T follicular helper cell (primary cell): ENCODE results near the gene ZSCAN12.
A peak's percentile ranks its signal among the peaks of the same experiment; 100 is the strongest.
"Not testable (repeated sequence)": the region's sequence is repeated elsewhere in the genome, so short reads cannot be mapped to it uniquely, and the experiment has no call there.

Experiments
- DNase-seq: peaks from one replicate; pipeline ENCODE4 v3.0.0-alpha.2; 2020; ENCODE audit warnings: low read depth

ZSCAN12 gene

DNA sequence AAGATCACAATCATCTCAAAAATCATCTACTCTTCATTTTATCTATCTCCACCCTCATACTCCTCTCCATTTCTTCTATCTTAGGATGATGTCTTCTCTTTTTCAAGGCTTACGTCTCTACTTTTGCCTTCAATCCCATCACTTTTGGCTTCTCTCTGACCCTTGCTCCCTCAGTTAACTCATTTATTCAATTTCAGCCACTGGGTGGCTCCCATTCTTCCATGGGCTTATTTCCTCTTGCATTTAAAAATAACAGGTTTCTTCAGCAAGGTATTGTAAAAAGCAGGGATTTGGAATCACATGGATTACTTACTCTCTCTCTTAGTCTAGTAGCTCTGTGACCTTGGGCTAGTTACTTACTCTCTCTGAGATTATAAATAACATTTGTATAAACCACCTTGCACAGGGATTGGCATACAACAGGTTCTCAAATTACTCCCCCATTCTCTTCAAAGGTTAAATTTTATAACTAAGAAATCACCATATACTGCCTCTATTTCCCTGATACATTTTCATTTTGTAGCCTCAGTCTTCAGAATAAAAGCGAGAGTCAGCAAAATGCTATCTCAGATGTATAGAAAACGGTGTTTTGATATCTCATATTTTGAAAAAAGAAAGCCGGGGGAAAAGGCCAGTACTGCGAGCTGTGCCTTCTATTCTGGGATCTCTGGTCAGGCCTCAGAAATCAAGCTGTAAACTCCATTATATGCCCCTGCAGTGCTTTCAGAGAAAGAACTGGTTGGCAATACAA lies 5.5 kb downstream of the ZSCAN12 start:
- DNase-seq, result no peak

DNA sequence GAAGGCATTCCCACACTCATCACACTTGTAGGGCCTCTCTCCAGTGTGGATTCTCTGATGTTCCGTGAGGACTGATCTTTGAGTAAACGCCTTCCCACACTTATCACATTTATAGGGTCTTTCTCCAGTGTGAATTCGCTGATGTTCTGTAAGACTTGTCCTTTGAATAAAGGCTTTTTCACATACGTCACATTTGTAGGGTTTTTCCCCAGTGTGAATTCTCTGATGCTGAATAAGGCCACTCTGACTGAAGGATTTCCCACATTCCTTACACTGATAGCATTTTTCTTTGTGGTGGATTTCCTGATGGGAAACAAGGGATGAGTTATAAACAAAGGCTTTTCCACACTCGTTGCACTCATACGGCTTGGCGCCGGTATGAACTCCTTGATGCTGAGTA lies 8.9 kb downstream of the ZSCAN12 start:
- no peak for DNase-seq

DNA sequence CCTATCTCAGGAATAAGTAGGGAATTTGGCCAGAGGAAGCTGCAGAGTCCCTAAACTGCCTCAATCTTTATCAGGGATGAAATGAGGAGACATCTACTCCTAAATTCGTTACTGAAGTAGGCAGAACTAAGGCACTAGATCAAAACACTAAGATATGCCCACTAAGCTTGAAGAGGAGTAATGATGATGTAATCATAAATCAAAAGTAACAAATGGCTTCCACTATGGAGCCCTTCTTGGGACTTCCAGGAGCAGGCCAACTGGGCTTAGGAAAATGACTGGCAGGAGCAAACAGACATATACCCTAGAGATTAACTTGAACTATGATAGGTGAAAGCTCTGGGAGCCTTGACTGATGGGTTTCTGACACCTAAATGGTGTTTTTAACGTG lies 15.4 kb downstream of the ZSCAN12 start:
- DNase-seq, result no peak

DNA sequence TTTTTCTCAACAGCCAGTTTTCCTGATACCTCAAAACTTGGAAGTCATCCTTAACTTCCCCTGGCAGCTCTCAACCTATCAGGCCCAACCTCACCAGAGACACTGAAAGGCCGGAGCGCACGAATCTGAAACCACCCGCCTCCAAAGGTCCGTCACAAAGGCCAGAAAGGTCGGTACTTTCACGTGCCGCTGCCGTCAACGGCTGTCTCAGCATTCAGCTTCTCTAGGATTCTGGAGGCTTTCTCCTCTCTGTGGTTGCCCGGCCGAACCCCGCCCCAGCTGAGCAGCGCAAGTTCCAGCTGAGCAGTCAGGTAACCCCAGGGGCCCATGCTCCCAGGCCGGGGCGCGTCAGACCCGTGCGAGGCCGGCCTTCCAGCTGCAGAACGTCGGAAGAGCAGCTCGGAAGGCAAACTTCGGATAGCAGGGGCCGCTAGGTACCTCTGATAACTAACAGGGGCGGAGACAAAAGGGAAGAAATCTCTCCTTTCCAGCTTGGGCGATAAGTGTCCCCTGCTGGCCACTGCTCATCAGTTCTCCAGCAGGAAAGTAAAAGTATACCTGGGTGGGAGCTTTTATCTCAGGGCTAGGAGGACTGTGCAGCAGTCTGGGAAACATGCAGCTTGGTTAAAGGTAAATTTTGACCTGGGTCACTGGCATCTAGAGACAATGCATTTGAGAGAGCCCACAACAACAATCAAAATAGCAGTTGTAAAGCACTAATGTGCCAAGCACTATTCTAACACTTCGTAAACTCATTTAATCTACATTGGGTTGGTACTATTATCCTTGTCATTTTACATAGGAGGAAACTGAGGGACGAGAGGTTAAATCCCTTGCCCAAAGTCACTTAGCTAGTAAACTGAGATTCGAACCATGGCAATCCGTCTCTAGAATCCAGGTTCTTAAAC lies 16.1 kb downstream of the ZSCAN12 start:
- no peak for DNase-seq

DNA sequence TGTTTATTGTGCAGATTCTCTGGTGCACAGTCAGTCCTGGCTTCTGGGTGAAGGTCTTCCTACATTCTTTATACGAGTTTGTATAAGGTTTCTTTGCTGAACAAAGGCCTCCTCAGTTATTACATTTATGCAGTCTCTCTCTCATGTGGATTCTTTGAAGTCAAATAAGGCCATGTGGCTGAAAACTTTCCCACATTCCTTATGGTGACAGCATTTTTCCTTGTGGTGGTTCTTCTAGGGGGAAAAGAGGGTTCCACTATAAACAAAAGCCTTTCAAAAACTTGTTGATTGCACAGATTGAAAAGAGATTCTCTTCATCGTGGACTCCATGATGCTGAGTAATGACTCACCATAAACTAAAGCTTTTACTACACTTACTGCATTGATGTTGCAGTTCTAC lies 19.2 kb downstream of the ZSCAN12 start:
- DNase-seq, result no peak

DNA sequence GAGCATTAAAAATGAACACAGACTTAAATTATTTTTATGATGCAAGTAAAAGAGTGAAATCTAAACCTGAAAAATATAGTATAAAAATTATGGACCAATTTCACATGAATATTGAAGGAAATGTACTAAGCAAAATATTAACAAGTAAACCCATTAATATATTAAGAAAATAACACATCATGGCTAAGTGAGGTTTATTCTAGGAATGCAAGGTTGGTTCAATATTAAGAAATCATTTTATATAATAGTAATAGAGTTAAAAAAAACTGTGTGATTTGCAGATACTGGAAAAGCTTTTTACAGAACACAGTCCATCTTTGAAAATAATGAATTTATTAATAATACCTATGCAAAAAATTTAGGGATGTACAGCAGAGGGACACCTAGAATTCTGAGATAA lies 20.9 kb downstream of the ZSCAN12 start:
- DNase-seq, result no peak

DNA sequence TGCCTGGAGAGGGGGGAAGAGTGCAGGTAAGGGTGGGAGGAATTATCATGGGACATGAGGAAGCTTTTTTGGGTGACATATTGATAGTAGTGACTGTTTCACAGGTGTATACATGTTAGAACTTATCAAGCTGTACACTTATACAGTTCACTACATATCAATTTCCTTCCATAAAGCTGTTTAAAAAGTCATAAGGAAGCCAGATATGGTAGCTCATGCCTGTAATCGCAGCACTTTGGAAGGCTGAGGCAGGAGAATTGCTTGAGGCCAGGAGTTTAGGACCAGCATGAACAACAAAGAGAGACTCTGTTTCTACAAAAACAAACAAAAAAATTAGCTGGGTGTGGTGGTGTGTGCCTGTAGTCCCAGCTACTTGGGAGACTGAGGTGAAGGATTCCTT lies 21.7 kb downstream of the ZSCAN12 start:
- DNase-seq, result no peak

DNA sequence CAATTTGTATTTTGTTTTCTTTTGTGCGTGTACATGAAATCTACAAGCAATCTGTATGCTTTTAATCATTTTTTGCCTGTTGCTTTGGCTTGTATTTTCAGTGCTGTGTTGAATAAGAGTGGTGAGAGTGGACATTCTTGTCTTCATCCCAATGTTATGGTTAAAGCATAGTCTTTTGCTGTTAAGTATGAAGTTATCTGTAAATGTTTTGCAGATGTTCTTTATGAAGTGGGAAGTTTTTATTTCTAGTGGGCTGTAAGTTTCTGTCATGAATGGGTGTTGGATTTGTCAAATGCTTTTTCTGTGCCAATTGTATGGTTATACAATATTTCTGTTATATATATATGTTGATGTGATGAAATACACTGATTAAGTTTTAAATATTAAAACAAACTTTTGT lies 25.6 kb downstream of the ZSCAN12 start:
- no peak for DNase-seq

DNA sequence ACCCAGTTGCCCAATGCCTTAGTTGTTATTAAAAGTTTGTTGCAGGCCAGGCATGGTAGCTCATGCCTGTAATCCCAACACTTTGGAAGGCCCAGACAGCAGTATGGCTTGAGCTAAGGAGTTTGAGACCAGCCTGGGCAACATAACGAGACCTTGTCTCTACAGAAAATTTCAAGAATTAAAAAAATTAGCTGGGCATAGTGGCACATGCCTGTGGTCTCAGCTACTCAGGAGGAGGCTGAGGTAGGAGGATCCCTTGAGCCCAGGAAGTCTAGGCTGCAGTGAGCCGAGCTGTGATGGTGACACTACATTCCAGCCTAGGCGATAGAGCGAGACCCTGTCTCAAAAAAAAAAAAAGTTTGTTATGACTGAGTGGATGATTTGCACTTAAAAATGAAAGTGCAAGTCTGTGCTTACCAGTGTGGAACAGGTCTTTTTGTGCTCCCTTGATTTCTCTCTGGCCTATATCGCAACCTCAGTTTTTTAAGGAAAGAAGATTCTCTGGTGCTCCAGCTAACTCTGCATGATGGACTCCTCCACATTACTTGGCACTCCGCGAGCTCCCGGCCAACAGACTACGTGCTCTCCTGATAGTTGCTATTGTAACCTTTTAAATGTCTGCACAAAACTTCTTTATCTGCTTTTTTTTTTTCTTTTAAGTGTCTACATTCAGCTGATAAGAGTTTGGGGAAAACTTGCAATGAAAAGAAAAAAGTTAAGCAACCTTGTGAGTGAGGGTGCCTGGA lies 27.7 kb downstream of the ZSCAN12 start:
- no peak for DNase-seq

DNA sequence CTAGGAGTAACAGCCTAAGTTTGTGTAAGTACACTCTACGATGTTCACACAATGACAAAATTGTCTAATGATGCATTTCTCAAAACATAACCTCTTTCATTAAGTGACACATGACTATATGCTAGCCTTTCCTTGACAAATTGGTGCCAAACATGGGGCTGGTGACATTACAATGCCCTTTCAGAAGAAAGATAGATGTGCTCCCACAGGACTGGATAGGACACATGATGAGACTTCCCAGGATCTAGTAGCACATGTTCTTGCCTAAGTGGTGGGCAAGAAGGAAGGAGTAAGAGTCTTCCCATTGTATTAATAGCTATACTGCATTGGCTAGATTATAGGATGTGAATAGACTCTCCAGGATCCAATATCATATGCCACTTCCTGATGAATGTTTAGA lies 28.3 kb downstream of the ZSCAN12 start:
- no peak for DNase-seq

DNA sequence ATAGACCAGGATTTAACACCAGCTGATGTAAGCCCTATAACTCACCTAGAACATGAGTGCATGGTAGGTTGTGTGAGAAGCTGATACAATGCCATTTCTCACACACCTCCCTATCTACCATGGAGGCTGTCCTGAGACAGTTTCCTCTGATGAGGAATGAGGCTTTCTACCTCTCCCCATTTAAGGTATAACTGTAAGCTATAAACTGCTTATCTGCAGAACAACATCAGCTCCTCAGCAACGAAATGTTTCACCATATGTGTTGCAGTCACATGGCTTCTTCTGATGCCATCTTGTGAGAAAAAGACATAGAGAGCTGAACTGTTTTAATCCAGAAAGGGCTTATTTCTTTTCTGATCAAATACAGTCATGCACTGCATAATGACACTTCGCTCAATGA lies 29.1 kb downstream of the ZSCAN12 start:
- no peak for DNase-seq

DNA sequence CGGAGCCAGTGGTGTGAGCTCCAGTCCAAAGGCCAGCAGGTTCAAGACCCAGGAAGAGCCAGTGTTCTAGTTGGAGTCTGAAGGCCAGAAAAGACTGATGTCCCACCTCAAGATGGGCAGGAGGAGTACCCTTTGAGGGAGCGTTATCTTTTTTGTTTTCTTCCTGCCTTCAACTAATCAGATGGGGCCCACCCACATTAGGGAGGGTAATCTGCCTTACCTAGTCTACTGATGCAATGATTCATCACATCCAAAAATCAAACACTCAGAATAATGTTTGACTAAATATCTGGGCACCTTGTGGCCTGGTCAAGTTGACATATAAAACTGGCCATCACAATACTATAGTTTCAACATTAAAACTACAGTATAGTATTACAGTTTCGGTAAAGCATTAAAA lies 30.1 kb downstream of the ZSCAN12 start:
- no peak for DNase-seq

DNA sequence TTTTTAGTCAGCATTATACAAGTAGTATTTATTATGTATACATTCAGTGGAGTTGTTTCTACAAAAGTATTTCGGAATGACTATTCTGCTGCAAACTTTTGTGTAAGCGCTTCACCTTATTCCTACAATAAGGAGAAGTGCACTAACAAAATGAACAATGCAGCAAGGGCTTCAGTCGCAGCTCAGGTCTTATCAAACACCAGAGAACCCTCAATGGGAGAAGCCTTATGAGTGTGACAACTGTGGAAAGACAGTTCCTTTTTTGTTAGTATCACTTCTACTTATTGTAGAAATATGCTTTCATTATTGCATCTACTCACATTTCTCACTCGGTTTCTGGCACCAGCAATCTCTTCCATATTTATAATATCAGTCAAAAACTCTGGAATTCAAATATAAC lies 31.0 kb downstream of the ZSCAN12 start:
- DNase-seq, result no peak

DNA sequence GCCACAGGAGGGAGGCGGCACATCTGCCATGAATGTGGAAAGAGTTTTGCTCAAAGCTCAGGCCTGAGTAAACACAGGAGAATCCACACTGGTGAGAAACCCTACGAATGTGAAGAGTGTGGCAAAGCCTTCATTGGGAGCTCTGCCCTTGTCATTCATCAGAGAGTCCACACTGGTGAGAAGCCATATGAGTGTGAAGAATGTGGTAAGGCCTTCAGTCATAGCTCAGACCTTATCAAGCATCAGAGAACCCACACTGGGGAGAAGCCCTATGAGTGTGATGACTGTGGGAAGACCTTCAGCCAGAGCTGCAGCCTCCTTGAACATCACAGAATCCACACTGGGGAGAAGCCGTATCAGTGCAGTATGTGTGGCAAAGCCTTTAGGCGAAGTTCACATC lies 34.0 kb downstream of the ZSCAN12 start:
- DNase-seq, result not testable (repeated sequence)

DNA sequence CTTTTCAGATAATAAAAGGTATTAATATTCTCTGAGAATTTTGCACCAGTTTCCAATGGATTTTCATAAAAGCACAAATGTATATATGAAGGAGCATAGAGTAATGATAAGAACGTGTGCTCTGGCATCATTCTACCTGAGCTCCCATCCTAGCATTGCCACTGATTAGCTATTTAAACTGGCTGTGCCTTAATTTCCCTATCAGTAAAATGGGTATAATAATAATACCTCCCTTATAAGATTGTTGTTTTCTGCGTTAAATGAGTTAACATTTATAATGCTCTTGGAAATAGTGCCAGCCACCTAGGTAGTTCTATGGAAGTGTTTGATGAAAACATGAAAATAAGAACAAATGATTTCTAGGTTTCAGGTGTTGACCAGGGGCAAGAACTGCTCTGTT lies 38.6 kb downstream of the ZSCAN12 start:
- DNase-seq, result no peak

DNA sequence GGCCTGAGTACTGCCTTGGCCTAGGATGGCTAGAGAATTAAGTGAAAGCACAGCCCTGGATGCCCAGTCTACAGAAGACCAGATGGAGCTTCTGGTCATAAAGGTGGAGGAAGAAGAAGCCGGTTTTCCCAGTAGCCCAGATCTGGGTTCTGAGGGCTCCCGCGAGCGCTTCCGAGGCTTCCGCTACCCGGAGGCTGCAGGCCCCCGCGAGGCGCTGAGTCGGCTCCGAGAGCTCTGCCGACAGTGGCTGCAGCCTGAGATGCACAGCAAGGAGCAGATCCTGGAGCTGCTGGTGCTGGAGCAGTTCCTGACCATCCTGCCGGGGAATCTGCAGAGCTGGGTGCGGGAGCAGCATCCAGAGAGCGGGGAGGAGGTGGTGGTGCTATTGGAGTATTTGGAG lies 40.0 kb downstream of the ZSCAN12 start:
- DNase-seq, result not testable (repeated sequence)

DNA sequence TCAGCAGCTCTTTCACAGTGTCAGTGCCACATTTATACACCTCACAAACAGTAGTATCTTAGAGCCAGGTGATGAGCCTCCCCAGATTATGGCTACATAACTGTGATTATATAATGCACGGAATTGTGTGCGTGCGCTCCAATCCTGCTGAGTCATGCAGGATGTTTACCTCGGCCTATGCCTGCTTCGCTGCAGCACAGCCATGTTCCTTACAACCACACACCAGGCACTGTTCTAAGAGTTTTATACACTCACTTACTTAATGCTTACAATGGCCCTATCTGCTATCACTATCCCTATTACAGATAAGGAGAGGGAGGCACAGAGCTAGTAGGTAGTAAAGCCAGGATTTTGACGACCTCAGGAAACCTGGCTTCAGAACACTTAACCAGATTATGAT lies 42.5 kb downstream of the ZSCAN12 start:
- no peak for DNase-seq

DNA sequence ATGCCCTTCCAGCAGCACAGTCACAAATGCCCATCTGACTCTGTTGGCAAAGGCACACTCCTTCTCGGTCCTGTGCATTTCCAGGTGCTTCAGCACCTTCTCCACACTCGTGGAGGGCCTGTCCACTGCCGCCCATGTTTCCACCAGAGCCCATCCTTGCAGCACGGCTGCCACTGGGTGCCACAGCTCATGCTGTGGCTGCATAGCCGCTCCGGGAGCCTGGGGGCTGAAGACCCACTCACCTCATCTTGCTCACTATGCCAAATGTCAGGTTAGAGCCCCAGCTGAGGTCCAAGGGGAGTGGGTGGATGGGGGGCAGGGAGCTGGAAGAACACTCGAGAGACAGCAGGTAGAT lies 42.9 kb downstream of the ZSCAN12 start:
- DNase-seq, result no peak

DNA sequence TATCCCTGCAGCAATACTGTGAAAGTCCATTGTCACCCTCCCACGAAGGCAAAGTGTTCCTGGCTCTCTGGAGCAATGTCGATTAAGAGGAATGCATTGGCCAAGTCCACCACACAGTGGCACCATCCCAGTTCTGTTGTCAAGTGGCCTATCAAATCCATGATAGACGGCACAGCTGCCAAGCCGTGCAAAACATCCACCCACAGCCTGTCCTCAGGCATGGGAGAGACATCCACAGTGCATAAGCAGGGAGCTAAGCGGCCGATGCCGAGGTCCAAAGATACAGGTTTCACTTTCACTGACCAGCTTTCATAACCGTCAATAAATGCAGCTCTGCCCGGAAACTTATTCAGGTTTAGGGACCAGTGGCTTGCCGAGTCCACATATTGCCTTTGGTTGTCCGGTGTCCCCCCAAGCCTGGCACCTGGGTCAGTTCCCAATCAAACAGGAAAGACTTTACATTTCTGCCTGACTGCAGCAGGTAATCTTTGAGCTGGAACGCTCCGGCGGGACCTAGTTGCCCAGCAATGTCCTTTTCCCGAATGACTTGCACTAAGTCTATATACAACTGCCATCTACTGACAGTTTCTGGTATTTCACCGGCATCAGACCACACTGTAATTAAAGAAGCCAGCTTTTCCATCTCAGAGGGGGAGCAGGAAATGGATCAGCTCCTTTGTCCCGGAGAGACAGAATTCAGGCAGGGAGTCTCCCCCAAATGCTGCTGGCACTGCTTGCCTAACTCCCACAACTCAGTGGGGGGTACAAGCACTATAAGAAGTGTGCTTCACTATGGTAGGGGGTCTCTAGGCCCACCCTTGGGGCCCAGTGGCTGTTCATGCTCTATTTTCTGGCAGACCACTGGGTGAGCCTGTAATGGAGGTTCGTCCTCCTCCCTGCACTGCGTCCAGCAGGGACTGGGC lies 43.5 kb downstream of the ZSCAN12 start:
- peak; percentile 40 for DNase-seq

DNA sequence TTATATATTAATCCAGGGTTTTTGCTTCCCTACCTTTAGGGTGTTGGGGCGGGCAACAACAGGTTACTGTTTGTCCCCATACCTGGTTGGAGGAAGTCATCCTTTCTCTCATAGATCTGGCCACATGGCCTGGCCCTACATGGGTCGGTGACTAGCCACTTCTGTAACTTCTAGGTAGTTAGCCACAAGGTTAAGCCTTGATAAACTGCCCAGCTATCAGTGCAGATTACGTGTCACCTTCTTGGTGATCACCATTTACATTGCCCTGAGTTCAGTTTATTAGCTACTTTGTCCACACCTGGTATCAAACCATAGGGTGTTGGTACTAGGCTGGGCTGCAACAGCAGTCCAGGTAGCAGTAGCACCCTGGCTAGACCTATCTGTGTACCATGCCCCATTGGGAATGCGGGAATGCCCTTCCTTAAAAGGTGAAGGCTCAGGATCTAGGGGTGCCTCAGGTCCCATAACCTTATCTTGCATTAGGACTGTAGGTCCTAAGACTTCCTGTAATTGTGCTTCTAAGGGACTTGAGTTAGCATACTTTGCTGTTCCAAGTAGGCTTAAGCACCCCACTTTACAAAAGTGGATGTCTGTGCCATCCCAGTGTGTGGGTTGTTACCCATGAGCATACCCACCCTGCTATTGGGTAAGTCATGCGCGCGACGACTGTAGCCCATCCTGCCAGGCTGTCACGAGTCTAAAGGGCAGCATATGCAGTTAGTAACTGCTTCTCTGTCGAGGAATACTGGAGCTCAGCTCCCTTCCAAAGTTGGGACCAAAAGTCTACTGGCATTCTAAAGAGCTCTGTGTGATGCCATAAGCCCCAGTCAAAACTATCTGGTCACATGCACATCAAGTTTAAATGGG lies 44.6 kb downstream of the ZSCAN12 start:
- DNase-seq, result no peak
